H1 (cell line): ENCODE results near the gene REPS1. TPM values are rescaled to one million over a fixed set of nuclear protein-coding genes. Genes with fewer than 3 reads are reported as not detected.
A peak's percentile ranks its signal among the peaks of the same experiment; 100 is the strongest.

Source experiments
- CBX5 ChIP-seq: fragments of 300-800, 300-1000 bp; sonication (generic); IDR thresholded peaks from 2 replicates; pipeline ENCODE4 v1.7.1; 2016; ENCODE audit warnings: antibody characterized with exemption, low read length, low read depth
- POLR2A ChIP-seq, 2 experiments: IDR thresholded peaks; 1 replicate in 1 of 2; 2 replicates in 1 of 2; pipeline ENCODE4 v1.6.1; 2011; ENCODE audit warnings: low read depth in 2 of 2, low read length in 2 of 2, mild to moderate bottlenecking in 2 of 2; ENCODE audit errors: control extremely low read depth in 1 of 2
- polyA plus RNA-seq, 7 experiments: library from polyadenylated mRNA; depleted of rRNA in 3 of 7; stranded (reverse) in 5 of 7; unstranded in 2 of 7; fragments of >200 nt in 5 of 7; fragments of 200-250 nt in 2 of 7; gene quantifications; 1 replicate in 5 of 7; 2 replicates in 1 of 7; 4 replicates in 1 of 7; pipeline versions ENCODE4 v1.2.1 to v1.2.3, GENCODE V29; 2011 to 2013; ENCODE audit warnings: missing spikeins in 2 of 7, mixed read lengths in 2 of 7
- total RNA-seq: library from RNA; stranded (reverse); fragmentation: NEBNext Ultra II Directional; extraction: Animal tissue kit (Norgen Biotek cat#: 25700); gene quantifications from 2 replicates; pipeline ENCODE4 v1.2.1, GENCODE V29; 2021

The REPS1 gene
- total and polyA plus RNA-seq, 2 of the 8 experiments (the other 6 are each of a cell fraction or from before 2014, with no cell fraction given): 52.1 to 68.9 TPM

DNA sequence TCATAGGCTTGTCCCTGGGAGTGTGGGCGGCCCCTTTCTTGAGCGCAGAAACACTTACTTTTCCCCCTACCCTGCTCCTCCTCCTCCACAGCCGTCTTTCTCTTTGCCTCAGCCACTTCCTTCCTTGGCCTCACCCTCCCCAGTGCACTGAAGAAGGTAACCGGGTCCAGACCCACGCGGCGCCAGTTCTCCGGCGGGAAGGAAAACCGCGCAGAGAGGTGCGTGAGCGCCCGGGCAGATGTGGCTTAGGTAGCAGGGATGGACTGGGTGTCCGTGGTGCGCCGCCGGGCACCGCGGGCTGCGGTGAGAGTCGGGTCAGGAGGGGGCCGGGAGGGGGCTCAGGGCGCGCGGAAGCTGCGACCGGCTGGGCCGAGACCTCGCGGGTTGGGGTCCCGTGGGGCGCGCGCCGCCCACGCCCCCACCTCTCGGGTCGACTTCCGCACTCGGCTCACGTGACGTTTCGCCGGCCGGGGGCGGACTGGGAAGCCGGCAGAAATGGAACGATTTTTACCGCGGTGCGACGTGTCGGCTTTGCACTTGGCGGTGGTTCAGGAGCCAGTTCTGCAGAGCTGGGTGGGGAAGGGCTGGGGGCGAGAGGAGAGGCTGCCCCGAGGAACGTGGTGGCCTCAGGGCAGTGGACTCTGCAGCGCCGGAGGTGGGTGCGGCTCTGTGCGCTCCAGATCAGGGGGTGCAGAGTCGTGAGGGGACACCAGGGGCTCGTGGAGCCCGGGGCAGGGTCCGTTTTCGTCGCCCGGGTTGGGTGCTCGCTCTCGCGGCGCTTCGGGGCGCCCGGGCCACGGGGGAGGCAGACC is 40.8 kb upstream of the REPS1 start, which contains the start of gene ABRACL (continued):
- no peak for TF ChIP-seq CBX5
- TF ChIP-seq POLR2A (IDR thresholded peaks at IDR 0.05; ENCODE audit: control extremely low read depth in 1 of 2, low read depth in 2 of 2, low read length in 2 of 2): peak in 1 of 2 experiments; percentile 69; a peak in 1 of 3 replicates
